GM15510 (cell line): ENCODE results near the gene STRA6.

Source experiments
- POLR2A ChIP-seq: IDR thresholded peaks from 3 replicates; pipeline ENCODE4 v1.6.1; 2011; ENCODE audit warnings: borderline replicate concordance; ENCODE audit not compliant: insufficient read length; ENCODE audit errors: extremely low read depth

STRA6 gene, protein sequence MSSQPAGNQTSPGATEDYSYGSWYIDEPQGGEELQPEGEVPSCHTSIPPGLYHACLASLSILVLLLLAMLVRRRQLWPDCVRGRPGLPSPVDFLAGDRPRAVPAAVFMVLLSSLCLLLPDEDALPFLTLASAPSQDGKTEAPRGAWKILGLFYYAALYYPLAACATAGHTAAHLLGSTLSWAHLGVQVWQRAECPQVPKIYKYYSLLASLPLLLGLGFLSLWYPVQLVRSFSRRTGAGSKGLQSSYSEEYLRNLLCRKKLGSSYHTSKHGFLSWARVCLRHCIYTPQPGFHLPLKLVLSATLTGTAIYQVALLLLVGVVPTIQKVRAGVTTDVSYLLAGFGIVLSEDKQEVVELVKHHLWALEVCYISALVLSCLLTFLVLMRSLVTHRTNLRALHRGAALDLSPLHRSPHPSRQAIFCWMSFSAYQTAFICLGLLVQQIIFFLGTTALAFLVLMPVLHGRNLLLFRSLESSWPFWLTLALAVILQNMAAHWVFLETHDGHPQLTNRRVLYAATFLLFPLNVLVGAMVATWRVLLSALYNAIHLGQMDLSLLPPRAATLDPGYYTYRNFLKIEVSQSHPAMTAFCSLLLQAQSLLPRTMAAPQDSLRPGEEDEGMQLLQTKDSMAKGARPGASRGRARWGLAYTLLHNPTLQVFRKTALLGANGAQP

DNA sequence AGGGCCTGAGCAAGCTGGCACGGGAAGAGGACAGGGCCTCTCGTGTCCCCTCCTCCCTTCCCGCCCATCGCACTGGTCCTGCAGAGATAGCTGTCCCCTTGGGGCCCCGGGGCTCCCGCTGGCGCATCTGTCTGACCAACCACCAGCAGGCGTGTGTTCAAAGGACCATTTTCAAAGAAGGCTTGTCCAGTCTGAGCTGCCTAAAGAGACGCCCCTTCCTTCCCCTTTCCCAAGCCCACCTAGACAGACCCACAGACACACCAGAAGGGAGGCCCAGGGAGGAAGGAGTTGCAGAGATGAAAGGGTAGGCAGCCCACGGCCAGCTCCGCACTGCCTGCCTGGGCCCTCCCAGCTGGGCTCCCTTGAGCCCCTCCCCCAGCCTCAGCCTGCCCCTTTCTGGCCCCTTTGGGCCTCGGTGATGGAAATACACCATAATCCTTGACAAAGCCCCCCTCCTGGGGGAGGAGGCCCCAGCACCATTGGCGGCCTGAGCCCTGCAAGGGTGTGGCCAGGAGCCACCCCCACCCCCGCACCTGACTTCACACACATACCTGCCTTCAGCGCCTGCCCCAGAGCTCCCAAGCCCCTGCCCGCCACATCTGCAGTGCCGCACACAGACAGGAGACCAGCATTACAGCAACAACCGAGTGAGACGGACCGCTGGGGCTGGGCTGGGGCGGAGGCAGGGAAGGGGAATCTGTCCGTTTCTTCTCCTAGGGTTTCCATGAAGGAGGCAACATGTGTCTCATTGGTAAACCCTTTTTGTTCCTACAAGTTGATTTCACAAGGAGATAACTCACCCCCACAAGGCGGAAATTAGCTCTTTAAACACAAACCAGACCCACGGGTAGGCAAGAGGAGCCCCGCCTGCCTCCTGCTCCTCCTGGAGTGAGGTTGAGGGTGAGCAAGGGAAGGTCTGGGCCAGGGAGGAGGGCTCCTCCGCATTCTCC is at the start of gene STRA6:
Gene STRA6, minus strand, starts transcription at position 336 of the 950 bp plus-strand sequence. CDS start 520 bp downstream, outside the sequence.
- TF ChIP-seq POLR2A = no peak

GRCh38 chr15:74252291-74252690 is 49.7 kb upstream of the STRA6 start:
- no peak for TF ChIP-seq POLR2A

GRCh38 chr15:74251131-74251811 is 48.7 kb upstream of the STRA6 start:
- no peak for TF ChIP-seq POLR2A

GRCh38 chr15:74250266-74250665 is 47.7 kb upstream of the STRA6 start:
- no peak for TF ChIP-seq POLR2A

GRCh38 chr15:74245342-74245931 is 42.9 kb upstream of the STRA6 start:
- TF ChIP-seq POLR2A = no peak

- no peak for TF ChIP-seq POLR2A
These were observed 42.3 kb upstream of the STRA6 start for GRCh38 chr15:74244822-74245341.

DNA sequence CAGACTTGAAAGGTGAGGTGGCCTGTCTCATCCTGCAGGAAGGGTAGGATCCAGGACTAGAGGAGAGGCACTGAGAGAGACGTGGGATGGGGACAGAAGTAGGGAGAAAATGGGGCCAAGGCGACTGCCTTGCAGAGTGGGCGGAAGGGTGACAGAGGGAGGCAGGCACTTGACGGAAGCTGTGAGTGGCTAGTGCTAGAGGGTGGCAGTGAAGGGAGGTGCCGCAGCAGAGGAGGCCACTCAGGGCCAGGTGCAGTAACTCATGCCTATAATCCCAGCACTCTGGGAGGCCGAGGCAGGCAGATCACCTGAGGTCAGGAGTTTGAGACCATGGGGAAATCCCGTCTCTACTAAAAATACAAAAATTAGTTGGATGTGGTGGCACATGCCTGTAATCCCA is 40.8 kb upstream of the STRA6 start:
- TF ChIP-seq POLR2A = no peak

- no peak for TF ChIP-seq POLR2A
These were observed 40.0 kb upstream of the STRA6 start for GRCh38 chr15:74242441-74243185.

- no peak for TF ChIP-seq POLR2A
These were observed 38.5 kb upstream of the STRA6 start for GRCh38 chr15:74240897-74241614.

DNA sequence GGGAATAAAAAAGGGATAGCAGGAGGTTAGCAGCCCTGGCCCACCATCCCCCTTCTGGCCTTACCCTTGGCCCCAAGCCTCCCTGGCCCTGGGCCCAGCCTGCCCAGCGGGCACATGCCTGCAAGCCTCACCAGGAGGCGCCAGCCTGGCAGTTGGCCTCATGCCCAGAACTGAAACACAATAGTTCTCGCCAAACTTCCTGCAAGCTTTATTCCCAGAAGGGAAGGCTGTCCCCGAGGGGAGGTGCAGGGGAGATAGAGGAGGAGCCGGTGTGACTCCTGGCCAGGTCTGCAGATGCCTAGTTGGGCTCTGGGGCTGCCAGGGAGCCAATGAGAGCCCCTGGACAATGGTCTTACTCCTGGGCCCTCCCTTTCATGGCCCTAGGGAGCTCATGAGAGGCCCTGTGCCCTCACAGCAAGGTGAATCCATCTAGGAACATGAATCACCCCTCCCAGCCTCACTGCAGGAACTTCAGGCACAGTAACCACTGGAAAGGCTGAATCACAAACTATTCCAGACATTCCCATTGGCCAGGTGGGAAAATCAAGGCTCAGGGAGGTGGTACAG is 37.5 kb upstream of the STRA6 start:
- TF ChIP-seq POLR2A = no peak

- no peak for TF ChIP-seq POLR2A
These were observed 36.6 kb upstream of the STRA6 start for GRCh38 chr15:74239051-74239705.

- no peak for TF ChIP-seq POLR2A
These were observed 33.4 kb upstream of the STRA6 start, which contains the start of gene CCDC33 for GRCh38 chr15:74235962-74236361. Gene CCDC33, plus strand, starts transcription at chr15:74236326. Its CDS starts 394 bp downstream, at chr15:74236720.
